NCI-H1930 (cell line): Measurements from ENCODE around the gene NACC1.
"Not testable (repeated sequence)": the region's sequence is repeated elsewhere in the genome, so short reads cannot be mapped to it uniquely, and the experiment has no call there.

Source experiments
- DNase-seq, 2 experiments: peaks; one replicate each; lab custom pipeline; 2025; lab: John Stamatoyannopoulos, UW

Gene NACC1

GRCh38 chr19:13164343-13165161, 46.5 kb downstream of the NACC1 start:
- DNase-seq: no peak

GRCh38 chr19:13165162-13165997, 47.3 kb downstream of the NACC1 start:
- DNase-seq: no peak

DNA sequence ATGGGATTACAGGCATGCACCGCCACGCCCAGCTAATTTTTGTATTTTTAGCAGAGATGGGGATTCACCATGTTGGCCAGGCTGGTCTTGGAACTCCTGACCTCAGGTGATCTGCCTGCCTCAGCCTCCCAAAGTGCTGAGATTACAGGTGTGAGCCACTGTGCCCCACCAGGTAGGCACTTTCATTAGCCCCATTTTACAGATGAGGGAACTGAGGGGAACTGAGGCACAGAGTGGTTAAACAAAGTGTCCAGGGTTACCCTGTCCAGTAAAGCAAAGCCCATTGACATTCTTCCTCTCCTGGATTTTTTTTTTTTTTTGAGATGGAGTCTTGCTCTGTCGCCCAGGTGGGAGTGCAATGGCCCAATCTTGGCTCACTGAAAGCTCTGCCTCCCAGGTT, 48.1 kb downstream of the NACC1 start:
- DNase-seq: not testable (repeated sequence)

DNA sequence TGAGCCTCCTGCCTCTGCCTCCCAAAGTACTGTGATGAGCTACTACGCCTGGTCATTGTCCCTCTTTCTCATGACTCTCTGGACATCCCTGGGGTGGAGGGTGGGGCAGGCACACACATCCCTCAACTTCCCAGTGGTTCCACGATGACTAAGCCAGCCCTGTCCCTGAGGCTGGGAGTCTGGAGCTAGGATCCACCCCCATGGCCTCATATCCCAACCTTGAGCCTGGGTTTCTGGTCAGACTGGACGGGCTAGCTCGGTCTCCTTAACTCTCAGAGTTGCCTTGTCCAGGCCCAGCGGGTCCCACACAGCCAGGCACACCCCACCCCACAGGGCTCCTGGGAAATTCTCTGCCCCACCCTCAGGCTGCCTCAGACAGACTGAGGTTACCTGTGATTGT, 51.7 kb downstream of the NACC1 start:
- DNase-seq: no peak

- no peak for DNase-seq
These were observed 53.1 kb downstream of the NACC1 start for GRCh38 chr19:13171146-13171545.

DNA sequence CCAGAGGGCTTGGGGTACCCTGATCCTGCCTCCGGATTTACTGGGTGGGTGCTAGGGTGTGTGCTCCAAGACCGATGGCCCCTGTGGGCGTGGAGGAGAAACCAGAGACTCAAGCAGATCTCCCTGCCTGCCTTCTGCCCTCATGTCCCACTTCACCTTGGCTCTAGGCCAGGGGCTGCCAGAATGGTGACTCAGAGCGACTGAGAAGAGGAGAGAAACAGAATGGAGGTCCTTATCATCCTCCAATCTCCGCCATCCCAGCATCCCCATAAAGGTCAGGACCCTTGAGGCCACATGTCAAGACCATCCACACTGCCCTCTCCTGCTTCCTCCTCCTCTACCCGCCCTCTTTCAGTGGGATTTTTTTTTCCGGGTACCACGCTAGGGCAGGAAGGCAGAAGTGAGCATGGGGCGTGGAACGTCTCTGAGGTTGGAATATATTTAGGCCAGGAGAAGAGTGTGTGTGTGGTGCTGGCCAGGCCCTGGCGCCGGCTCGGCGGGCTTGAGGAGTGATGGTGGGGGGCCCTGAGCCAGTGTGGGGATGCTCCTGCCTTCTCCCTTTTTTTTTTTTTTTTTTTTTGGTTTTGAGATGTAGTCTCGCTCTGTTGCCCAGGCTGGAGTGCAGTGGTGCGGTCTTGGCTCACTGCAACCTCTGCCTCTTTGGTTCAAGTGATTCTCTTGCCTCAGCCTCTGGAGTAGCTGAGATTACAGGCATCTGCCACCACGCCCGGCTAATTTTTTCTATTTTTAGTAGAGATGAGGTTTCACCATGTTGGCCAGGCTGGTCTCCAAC, 54.5 kb downstream of the NACC1 start:
- no peak for DNase-seq

GRCh38 chr19:13173139-13173737, 55.2 kb downstream of the NACC1 start:
- DNase-seq: no peak

DNA sequence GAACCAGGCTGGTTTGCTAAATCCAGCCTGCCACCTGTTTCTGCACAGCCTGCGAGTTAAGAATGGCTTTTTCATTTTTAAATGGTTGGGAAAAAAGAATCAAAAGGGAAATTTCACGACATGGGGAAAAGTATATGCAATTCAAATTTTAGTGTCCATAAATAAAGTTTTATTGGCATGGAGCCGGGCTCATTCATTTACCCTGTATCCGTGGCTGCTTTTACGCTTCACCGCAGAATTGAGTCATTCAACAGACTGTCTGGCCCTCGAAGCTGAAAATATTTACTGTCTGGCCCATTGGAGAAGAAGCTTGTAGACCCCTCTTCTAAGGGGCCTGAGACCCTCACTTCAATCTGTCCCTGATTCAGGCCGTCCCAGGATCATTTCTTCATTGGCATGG, 58.3 kb downstream of the NACC1 start:
- DNase-seq: no peak

GRCh38 chr19:13177584-13177983, 59.5 kb downstream of the NACC1 start:
- DNase-seq: not testable (repeated sequence)

GRCh38 chr19:13178291-13178690, 60.2 kb downstream of the NACC1 start:
- DNase-seq: not testable (repeated sequence)

- DNase-seq: no peak
These were observed 63.8 kb downstream of the NACC1 start for GRCh38 chr19:13181747-13182388.

GRCh38 chr19:13184926-13185325, 66.9 kb downstream of the NACC1 start:
- DNase-seq: not testable (repeated sequence)

DNA sequence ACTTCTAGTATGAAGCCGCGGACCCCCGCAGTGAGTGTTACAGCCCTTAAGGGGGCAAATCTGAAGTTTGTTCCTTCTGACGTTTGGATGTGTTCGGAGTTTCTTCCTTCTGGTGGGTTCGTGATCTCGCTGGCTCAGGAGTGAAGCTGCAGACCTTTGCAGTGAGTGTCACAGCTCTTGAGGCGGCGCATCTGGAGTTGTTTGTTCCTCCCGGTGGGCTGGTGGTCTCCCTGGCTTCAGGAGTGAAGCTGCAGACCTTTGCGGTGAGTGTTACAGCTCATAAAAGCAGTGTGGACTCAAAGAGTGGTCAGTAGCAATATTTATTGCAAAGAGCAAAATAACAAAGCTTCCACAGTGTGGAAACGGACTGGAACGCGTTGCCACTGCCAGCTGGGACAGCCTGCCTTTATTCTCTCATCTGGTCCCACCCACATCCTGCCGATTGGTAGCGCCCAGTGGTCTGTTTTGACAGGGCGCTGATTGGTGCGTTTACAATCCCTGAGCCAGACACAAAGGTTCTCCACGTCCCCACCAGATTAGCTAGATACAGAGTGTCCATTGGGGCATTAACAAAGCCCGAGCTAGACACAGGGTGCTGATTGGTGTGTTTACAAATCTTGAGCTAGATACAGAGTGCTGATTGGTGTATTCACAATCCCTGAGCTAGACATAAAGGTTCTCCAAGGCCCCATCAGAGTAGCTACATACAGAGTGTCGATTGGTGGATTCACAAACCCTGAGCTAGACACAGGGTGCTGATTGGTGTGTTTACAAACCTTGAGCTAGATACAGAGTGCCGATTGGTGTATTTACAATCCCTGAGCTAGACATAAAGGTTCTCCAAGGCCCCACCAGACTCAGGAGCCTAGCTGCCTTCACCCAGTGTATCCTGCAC, 67.9 kb downstream of the NACC1 start:
- DNase-seq: not testable (repeated sequence)

DNA sequence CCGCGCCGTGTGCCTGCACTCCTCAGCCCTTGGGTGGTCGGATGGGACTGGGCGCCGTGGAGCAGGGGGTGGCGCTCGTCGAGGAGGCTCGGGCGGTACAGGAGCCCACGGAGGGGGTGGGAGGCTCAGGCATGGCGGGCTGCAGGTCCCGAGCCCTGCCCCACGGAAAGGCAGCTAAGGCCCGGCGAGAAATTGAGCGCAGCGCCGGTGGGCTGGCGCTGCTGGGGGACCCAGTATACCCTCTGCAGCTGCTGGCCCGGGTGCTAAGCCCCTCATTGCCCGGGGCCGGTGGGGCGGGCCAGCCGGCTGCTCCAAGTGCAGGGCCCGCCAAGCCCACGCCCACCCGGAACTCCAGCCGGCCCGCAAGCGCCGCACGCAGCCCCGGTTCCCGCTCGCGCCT, 68.6 kb downstream of the NACC1 start:
- not testable (repeated sequence) for DNase-seq

- DNase-seq: no peak
These were observed 69.4 kb downstream of the NACC1 start for GRCh38 chr19:13187419-13187818.

DNA sequence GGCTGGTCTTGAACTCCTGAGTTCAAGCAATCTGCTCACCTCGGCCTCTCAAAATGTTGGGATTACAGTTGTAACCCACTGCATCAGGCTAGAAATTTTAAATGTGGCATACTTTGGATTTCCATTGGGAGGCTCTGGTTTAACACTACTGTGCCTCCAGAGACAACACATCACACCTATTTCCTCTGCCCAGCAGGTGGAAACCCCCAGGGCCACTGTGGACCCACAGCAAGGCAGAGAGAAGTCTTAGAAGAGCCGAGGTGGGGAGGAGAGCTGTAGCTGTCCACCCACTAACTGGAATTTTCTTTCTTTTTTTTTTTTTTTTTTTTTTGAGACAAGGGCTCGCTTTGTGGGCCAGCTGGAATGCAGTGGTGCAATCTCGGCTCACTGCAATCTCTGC, 71.5 kb downstream of the NACC1 start:
- no peak for DNase-seq
